ENCODE results near the gene ZNF211.

GRCh38 chr19:57633832-57634131 lies 814 bp downstream of the ZNF211 start:
- no peak for TF ChIP-seq EZH2 (IDR thresholded peaks at IDR 0.05; ENCODE audit: borderline replicate concordance, low read depth, low read length, severe bottlenecking)
- no peak for TF ChIP-seq CTCF (IDR thresholded peaks at IDR 0.05; ENCODE audit: extremely low read depth in 1 of 2, insufficient read depth in 1 of 2, low read depth in 1 of 2, low read length in 2 of 2)
- TF ChIP-seq POLR2A (IDR thresholded peaks at IDR 0.05; ENCODE audit: low read depth, low read length), result no peak
- TF ChIP-seq, protein P1, sequence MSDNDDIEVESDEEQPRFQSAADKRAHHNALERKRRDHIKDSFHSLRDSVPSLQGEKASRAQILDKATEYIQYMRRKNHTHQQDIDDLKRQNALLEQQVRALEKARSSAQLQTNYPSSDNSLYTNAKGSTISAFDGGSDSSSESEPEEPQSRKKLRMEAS (IDR thresholded peaks at IDR 0.05; ENCODE audit: insufficient read depth, insufficient read length), result no peak
- no peak for TF ChIP-seq FOS (IDR thresholded peaks at IDR 0.05; ENCODE audit: borderline replicate concordance, insufficient read depth, low read length)
- TF ChIP-seq GATA2 (IDR thresholded peaks at IDR 0.05; ENCODE audit: insufficient read depth, insufficient read length, low read depth, low read length), result no peak

Data from endothelial cell of umbilical vein (primary cell).